Body of pancreas (tissue), 4 donors: ENCODE measurements around the gene AUTS2. TPM values are rescaled to one million over a fixed set of nuclear protein-coding genes. Genes with fewer than 3 reads are reported as not detected.

Source experiments
- ATAC-seq: fragments of 150-250 bp; one replicate; pipeline ENCODE4 v1.9.1; 2016
- DNase-seq, 4 donors: peaks; one replicate each; pipeline ENCODE4 v3.0.0-alpha.2; 2019
- H3K27ac ChIP-seq, 4 donors: fragments of 200-600 bp; sonication (generic); 1 replicate in 3 of 4; 2 replicates in 1 of 4; pipeline versions ENCODE4 v1.5.1 to v1.6.1; 2016 to 2019; ENCODE audit warnings: mild to moderate bottlenecking in 1 of 4, mixed read lengths in 1 of 4, moderate library complexity in 1 of 4
- H3K27me3 ChIP-seq, 2 donors: fragments of 200-600 bp; sonication (generic); one replicate each; pipeline ENCODE4 v1.6.0; 2016; ENCODE audit warnings: mild to moderate bottlenecking in 1 of 2
- H3K36me3 ChIP-seq, 2 donors: fragments of 200-600 bp; sonication (generic); replicated peaks in 1 of 2; 2 replicates each; pipeline ENCODE4 v1.5.1; 2016; ENCODE audit warnings: low read depth in 2 of 2; ENCODE audit not compliant: insufficient read depth in 1 of 2
- H3K4me1 ChIP-seq: fragments of 200-600 bp; sonication (generic); one replicate; pipeline ENCODE4 v1.6.0; 2016
- H3K4me3 ChIP-seq, 2 donors: fragments of 200-600 bp; sonication (generic); 1 replicate in 1 of 2; 2 replicates in 1 of 2; pipeline ENCODE4 v1.5.1; 2016 to 2019
- H3K9me3 ChIP-seq, 3 donors: fragments of 200-600 bp; sonication (generic); 1 replicate in 2 of 3; 2 replicates in 1 of 3; pipeline ENCODE4 v1.5.1; 2016
- CTCF ChIP-seq, 7 experiments: fragments of 450-650 bp in 4 of 7; fragments of 200-600 bp in 3 of 7; sonication (generic) in 3 of 7; IDR thresholded peaks; one replicate each; pipeline ENCODE4 v1.5.1; 2016 to 2019; ENCODE audit warnings: antibody characterized with exemption in 7 of 7
- POLR2A ChIP-seq, 3 donors: fragments of 450-650 bp; IDR thresholded peaks; one replicate each; pipeline ENCODE4 v1.6.1; 2016; ENCODE audit warnings: antibody characterized with exemption in 3 of 3, mild to moderate bottlenecking in 2 of 3
- WGBS, 2 donors: methylation state at CpG; one replicate each; pipeline ENCODE4 v1.1.5; 2017; 5-methylcytosine and 5-hydroxymethylcytosine counted together
- intact Hi-C: fragments of 100-400 bp; cut with DNase I; formaldehyde crosslinking; loops from one replicate; pipeline ENCODE4 v1.15.1; 2023
- total RNA-seq, 2 donors: library from RNA; depleted of rRNA; stranded (reverse); fragments of >200 nt; gene quantifications; one replicate each; pipeline ENCODE4 v1.1.0, GENCODE V29; 2016

AUTS2 gene
- total RNA-seq, 2 donors from 2014 or later: 11.7 to 18.5 TPM

- no peak for ATAC-seq
- no peaks in the 10 kb centered on the region for H3K36me3 ChIP-seq
- intact Hi-C loops: no loop called here
- H3K27ac ChIP-seq: no peak overlapping the region
- WGBS, 2 donors: 71 to 85% methylated on average over 2 of the region's 2 CpGs
- DNase-seq: no peak
- no peaks in the 10 kb centered on the region for H3K27me3 ChIP-seq
- TF ChIP-seq POLR2A (IDR thresholded peaks at IDR 0.05) (no peak), CTCF (IDR thresholded peaks at IDR 0.05) (no peak)
- no peak overlapping the region for H3K4me3 ChIP-seq
- no peaks in the 10 kb centered on the region for H3K4me1 ChIP-seq
- no peaks in the 10 kb centered on the region for H3K9me3 ChIP-seq
These were observed 407.2 kb downstream of the AUTS2 start for GRCh38 chr7:70005480-70005879.

- Histone ChIP-seq H3K36me3 (no peaks in the 10 kb centered on the region), H3K27me3 (no peaks in the 10 kb centered on the region), H3K4me3 (no peak overlapping the region), H3K9me3 (no peaks in the 10 kb centered on the region), H3K4me1 (no peaks in the 10 kb centered on the region), H3K27ac (no peak overlapping the region)
- DNase-seq (no peak), ATAC-seq (no peak)
- intact Hi-C loops: no loop called here
- TF ChIP-seq CTCF (IDR thresholded peaks at IDR 0.05) (no peak), POLR2A (IDR thresholded peaks at IDR 0.05) (no peak)
- WGBS, 2 donors: 73 to 81% methylated on average over 7 of the region's 7 CpGs
These were observed 407.6 kb downstream of the AUTS2 start for GRCh38 chr7:70005891-70006260.

GRCh38 chr7:70006261-70006920, 408.1 kb downstream of the AUTS2 start:
- no peak overlapping the region for H3K27ac ChIP-seq
- H3K9me3 ChIP-seq: no peaks in the 10 kb centered on the region
- 43 to 61% methylated on average over 9 of the region's 9 CpGs for WGBS, 2 donors
- no peaks in the 10 kb centered on the region for H3K27me3 ChIP-seq
- ATAC-seq (no peak), DNase-seq (no peak)
- no peaks in the 10 kb centered on the region for H3K36me3 ChIP-seq
- no peak for TF ChIP-seq CTCF (IDR thresholded peaks at IDR 0.05)
- no peak for TF ChIP-seq POLR2A (IDR thresholded peaks at IDR 0.05)
- H3K4me3 ChIP-seq: no peak overlapping the region
- intact Hi-C loops: no loop called here
- H3K4me1 ChIP-seq: no peaks in the 10 kb centered on the region

GRCh38 chr7:70008466-70008865, 410.2 kb downstream of the AUTS2 start:
- WGBS, 2 donors: 84 to 85% methylated on average over 4 of the region's 4 CpGs
- Histone ChIP-seq H3K4me1 (no peaks in the 10 kb centered on the region), H3K27me3 (no peaks in the 10 kb centered on the region), H3K4me3 (no peak overlapping the region), H3K9me3 (no peaks in the 10 kb centered on the region), H3K27ac (no peak overlapping the region), H3K36me3 (no peaks in the 10 kb centered on the region)
- intact Hi-C loops: no loop called here
- no peak for ATAC-seq
- TF ChIP-seq CTCF (IDR thresholded peaks at IDR 0.05) (no peak), POLR2A (IDR thresholded peaks at IDR 0.05) (no peak)
- no peak for DNase-seq

GRCh38 chr7:70014472-70015177, 416.4 kb downstream of the AUTS2 start:
- DNase-seq: no peak
- no peak for ATAC-seq
- intact Hi-C loops: no loop called here
- no peak for TF ChIP-seq CTCF (IDR thresholded peaks at IDR 0.05)
- no peak for TF ChIP-seq POLR2A (IDR thresholded peaks at IDR 0.05)
- H3K27ac ChIP-seq: no peak overlapping the region
- H3K27me3 ChIP-seq: no peaks in the 10 kb centered on the region
- H3K36me3 ChIP-seq: no peaks in the 10 kb centered on the region
- H3K9me3 ChIP-seq: no peaks in the 10 kb centered on the region
- H3K4me3 ChIP-seq: no peak overlapping the region
- no peaks in the 10 kb centered on the region for H3K4me1 ChIP-seq
- whole genome bisulfite sequencing, 2 donors: 68 to 75% methylated on average over 3 of the region's 3 CpGs
